Naive B cell (primary cell): ENCODE measurements around the gene SPG7. TPM values are rescaled to one million over a fixed set of nuclear protein-coding genes. Genes with fewer than 3 reads are reported as not detected.

ENCODE experiments used
- ATAC-seq, 2 donors: fragments of 150-1000 bp; cut with Tn5 transposase; 2 replicates each; pipeline ENCODE4 v1.10.0; 2021; ENCODE audit warnings: low read depth in 2 of 2, mild to moderate bottlenecking in 2 of 2, moderate library complexity in 2 of 2
- DNase-seq: peaks from one replicate; pipeline ENCODE4 v3.0.0; 2022
- H3K27ac Mint-ChIP-seq, 6 donors: one replicate each; pipeline ENCODE4 v1.8.0; 2020 to 2022; ENCODE audit warnings: mild to moderate bottlenecking in 6 of 6, mixed read lengths in 6 of 6, moderate library complexity in 5 of 6, inconsistent platforms in 2 of 6
- H3K27me3 Mint-ChIP-seq, 3 donors: one replicate each; pipeline ENCODE4 v1.8.0; 2021 to 2022; ENCODE audit warnings: mixed read lengths in 3 of 3, mild to moderate bottlenecking in 1 of 3
- H3K36me3 Mint-ChIP-seq, 2 donors: one replicate each; pipeline ENCODE4 v1.8.0; 2020 to 2022; ENCODE audit warnings: mixed read lengths in 2 of 2, inconsistent platforms in 1 of 2, mild to moderate bottlenecking in 1 of 2
- H3K4me1 Mint-ChIP-seq, 3 donors: one replicate each; pipeline ENCODE4 v1.8.0; 2020 to 2022; ENCODE audit warnings: mixed read lengths in 3 of 3, inconsistent platforms in 1 of 3, mild to moderate bottlenecking in 1 of 3, moderate library complexity in 1 of 3
- H3K4me3 Mint-ChIP-seq, 8 donors: one replicate each; pipeline ENCODE4 v1.8.0; 2020 to 2022; ENCODE audit warnings: mild to moderate bottlenecking in 8 of 8, mixed read lengths in 8 of 8, moderate library complexity in 8 of 8, inconsistent platforms in 2 of 8
- H3K9me3 Mint-ChIP-seq, 7 donors: one replicate each; pipeline ENCODE4 v1.8.0; 2020 to 2022; ENCODE audit warnings: mixed read lengths in 7 of 7, mild to moderate bottlenecking in 5 of 7, inconsistent platforms in 2 of 7, moderate library complexity in 1 of 7
- polyA plus RNA-seq, 6 donors: library from polyadenylated mRNA; unstranded; fragments of 300-500 nt; fragmentation: Illumina TruSeq; gene quantifications; one replicate each; pipeline ENCODE4 v1.2.3, GENCODE V29; 2021; ENCODE audit warnings: low read depth in 6 of 6

The SPG7 gene
- polyA plus RNA-seq, 6 donors from 2014 or later: 34.8 to 54.1 (median 40.0) TPM

DNA sequence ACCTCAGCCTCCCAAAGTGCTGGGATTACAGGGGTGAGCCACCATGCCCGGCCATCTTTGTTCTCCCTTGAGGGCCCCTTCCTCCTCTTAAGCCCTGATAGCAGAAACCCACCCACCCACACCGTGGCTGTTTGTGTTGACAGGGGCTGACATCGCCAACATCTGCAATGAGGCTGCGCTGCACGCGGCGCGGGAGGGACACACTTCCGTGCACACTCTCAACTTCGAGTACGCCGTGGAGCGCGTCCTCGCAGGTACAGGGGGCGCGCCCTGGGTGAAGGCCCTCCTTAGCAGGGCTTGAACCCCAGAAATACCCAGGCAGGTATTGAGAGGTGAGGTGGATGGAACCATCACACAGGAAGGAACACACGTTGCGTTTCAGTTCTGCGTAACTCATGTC is 39.7 kb downstream of the SPG7 start:
- H3K36me3 Mint-ChIP-seq: peaks cover 17% of the 10 kb centered on the region in 2 donors
- H3K27ac Mint-ChIP-seq: peak overlapping the region in 1 of 6 donors; percentile 47
- no peak overlapping the region for H3K4me3 Mint-ChIP-seq
- DNase-seq (no peak), ATAC-seq (no peak)
- H3K27me3 Mint-ChIP-seq: no peaks in the 10 kb centered on the region
- H3K9me3 Mint-ChIP-seq: no peaks in the 10 kb centered on the region
- H3K4me1 Mint-ChIP-seq: peaks cover 8 to 17% (median 9%) of the 10 kb centered on the region in 3 donors

DNA sequence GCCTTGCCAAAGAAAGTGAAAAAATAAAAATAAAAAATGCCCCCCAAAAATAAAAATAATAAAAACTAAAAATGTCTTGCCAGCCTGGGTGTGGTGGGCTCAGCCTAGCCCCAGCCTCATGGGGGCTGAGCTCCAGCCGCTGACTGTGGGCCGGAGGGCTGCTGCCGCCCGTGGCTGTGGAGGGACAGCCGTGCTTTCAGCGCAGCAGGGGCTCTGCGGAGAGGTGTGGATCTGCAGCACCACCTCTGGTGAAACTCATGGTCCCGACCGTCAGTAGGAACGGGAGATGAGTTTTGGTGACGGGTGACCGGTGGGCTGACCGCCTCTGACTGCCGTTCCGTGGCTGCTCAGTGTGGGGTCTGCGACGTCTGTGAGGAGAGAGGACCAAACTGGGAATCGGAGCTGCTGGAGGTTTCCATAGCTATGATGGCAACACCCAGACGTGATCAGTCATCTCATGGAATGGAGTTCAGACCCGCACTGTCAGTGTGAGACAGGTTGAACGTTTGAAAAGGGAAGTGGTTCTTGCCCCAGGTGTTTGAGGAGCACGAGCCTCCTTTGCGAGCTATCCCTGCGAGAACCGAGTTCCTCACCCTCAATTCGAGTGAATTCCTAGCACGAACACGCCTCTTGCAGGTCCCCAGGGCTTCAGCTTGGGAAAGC is 40.3 kb downstream of the SPG7 start:
- DNase-seq: no peak
- peaks cover 17% of the 10 kb centered on the region in 2 donors for H3K36me3 Mint-ChIP-seq
- H3K4me3 Mint-ChIP-seq: no peak overlapping the region

DNA sequence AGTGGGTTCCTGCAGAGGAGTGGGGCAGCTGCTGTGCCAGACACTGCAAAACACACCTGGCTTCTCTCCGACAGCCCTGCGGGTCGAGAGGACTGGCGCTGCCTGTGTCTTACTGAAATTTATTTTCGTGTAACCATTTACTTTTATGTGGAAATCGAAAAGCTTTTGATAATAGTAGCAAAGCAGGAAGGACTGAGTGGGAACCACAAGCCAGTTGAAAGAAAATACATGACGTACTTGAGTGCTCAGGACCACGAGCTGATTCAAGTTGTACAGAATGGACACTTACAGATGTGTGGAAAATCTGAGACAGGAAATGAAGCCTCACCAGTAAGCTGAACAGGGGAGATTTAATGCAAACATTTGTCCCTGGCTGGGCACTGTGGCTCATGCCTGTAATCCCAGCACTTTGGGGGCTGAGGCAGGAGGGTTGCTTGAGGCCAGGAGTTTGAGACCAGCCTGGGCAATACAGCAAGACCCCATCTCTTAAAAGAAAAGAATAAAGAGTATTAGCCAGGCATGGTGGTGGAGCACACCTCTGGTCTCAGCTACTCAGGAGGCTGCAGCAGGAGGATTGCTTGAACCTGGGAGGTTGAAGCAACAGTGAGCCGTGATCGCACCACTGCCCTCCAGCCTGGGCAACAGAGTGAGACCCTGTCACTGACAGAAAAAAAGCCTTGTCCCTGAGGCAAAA is 41.0 kb downstream of the SPG7 start:
- ATAC-seq (no peak), DNase-seq (no peak)
- peaks cover 17% of the 10 kb centered on the region in 2 donors for H3K36me3 Mint-ChIP-seq
- H3K9me3 Mint-ChIP-seq: no peaks in the 10 kb centered on the region
- peak overlapping the region in 1 of 6 donors; percentile 32 for H3K27ac Mint-ChIP-seq
- no peak overlapping the region for H3K4me3 Mint-ChIP-seq
- H3K27me3 Mint-ChIP-seq: no peaks in the 10 kb centered on the region
- H3K4me1 Mint-ChIP-seq: peaks cover 8 to 17% (median 9%) of the 10 kb centered on the region in 3 donors

More for the DNA sequence above, 40.3 kb downstream of the SPG7 start:
- ATAC-seq: peak; percentile 55 to 56
- H3K27me3 Mint-ChIP-seq: no peaks in the 10 kb centered on the region
- H3K4me1 Mint-ChIP-seq: peaks cover 8 to 17% (median 9%) of the 10 kb centered on the region in 3 donors
- H3K9me3 Mint-ChIP-seq: no peaks in the 10 kb centered on the region
- no peak overlapping the region for H3K27ac Mint-ChIP-seq

DNA sequence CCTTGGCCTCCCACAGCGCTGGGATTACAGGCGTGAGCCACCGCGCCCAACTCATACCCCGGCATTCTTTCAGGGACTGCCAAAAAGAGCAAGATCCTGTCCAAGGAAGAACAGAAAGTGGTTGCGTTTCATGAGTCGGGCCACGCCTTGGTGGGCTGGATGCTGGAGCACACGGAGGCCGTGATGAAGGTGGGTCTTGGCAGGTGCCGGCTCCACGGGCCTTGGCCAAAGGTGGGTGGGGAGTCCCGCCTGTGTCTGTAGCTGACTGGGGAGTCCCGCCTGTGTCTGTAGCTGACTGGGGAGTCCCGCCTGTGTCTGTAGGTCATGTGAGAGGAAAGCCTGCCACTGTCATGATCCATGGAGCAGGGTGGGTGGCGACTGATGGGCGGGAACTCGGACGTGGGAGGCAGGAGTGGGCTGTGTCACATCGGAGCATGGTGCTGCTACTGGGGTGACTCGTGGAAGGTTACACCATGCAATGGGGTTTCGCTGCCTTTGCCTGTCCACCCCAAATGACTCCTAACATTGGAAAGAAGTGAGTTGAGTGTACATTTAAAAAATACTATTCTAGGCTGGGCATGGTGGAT is 42.3 kb downstream of the SPG7 start:
- H3K4me1 Mint-ChIP-seq: peaks cover 8 to 17% (median 9%) of the 10 kb centered on the region in 3 donors
- no peaks in the 10 kb centered on the region for H3K9me3 Mint-ChIP-seq
- no peaks in the 10 kb centered on the region for H3K27me3 Mint-ChIP-seq
- DNase-seq: no peak
- no peak for ATAC-seq
- H3K27ac Mint-ChIP-seq: no peak overlapping the region
- H3K36me3 Mint-ChIP-seq: peaks cover 17% of the 10 kb centered on the region in 2 donors
- H3K4me3 Mint-ChIP-seq: no peak overlapping the region

DNA sequence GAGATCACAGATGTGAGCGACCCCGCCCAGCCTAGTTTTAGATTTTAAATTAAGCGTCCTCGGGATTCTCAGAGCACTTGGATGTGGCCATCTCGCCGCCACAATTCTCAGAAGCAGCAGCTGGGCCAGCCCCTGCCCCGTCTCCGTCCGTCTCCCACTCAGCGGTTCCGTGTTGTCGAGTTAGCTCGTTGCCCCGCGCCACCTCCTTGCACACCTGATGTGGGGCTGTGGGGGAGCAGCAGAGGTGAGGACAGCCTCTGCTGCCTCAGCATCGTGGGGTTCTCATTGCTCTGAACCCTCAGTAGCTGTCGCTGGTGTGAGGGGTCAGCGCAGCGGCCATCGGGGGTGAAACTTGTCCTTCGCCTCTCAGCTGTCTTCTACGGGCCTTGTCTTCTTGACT is 44.1 kb downstream of the SPG7 start:
- Mint-ChIP-seq H3K27ac (no peak overlapping the region), H3K4me1 (peaks cover 8 to 21% (median 12%) of the 10 kb centered on the region in 3 donors), H3K4me3 (no peak overlapping the region), H3K36me3 (peaks cover 10 to 18% of the 10 kb centered on the region in 2 donors), H3K9me3 (no peaks in the 10 kb centered on the region), H3K27me3 (no peaks in the 10 kb centered on the region)
- no peak for ATAC-seq
- no peak for DNase-seq

DNA sequence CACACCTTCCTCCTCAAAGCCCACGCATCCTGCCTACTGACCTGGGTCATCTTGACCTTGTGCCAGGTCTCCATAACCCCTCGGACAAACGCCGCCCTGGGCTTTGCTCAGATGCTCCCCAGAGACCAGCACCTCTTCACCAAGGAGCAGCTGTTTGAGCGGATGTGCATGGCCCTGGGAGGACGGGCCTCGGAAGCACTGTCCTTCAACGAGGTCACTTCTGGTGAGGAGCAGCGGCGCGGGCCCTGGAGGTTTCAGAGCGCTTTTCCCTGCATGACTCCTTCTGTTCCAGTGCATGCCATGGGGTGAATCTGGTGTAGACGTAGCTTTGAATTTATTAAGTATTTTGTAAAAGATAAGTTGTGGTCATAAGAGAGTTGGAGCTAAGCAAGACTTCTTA is 44.7 kb downstream of the SPG7 start:
- no peak for ATAC-seq
- Mint-ChIP-seq H3K9me3 (no peaks in the 10 kb centered on the region), H3K27me3 (no peaks in the 10 kb centered on the region), H3K4me1 (peaks cover 8 to 26% (median 16%) of the 10 kb centered on the region in 3 donors), H3K36me3 (peaks cover 10 to 18% of the 10 kb centered on the region in 2 donors), H3K4me3 (no peak overlapping the region), H3K27ac (no peak overlapping the region)
- no peak for DNase-seq

DNA sequence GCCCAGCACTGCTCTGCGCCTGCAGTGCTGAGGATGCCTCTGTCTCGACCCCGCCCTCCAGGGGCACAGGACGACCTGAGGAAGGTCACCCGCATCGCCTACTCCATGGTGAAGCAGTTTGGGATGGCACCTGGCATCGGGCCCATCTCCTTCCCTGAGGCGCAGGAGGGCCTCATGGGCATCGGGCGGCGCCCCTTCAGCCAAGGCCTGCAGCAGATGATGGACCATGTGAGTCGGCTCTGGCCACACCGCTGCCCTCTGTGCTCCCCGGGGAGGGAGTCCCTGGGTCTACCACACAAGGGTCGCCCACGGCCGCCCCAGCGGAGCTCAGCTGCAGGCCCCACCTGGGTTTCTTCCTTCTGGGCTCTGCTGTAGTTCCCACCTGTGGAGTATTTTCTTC is 45.5 kb downstream of the SPG7 start:
- Mint-ChIP-seq H3K9me3 (no peaks in the 10 kb centered on the region), H3K27me3 (no peaks in the 10 kb centered on the region), H3K4me3 (no peak overlapping the region), H3K4me1 (peaks cover 8 to 24% (median 16%) of the 10 kb centered on the region in 3 donors), H3K27ac (no peak overlapping the region), H3K36me3 (peaks cover 10 to 18% of the 10 kb centered on the region in 2 donors)
- ATAC-seq (no peak), DNase-seq (no peak)

DNA sequence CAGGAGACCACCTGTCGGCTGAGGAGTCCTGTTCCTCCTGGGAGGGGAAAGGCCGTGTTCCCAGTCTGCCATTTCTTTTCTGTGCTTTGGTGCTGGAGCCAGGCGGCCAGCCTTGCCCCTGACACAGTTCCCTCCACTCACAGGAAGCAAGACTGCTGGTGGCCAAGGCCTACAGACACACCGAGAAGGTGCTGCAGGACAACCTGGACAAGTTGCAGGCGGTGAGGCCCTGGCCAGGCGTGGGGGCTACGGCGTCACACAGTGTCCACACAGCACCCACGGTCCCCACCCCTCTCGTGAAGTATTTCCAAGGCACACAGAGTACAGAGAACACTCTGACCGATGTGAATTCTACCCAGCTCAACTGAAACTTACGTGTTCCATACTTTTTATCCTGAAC is 46.1 kb downstream of the SPG7 start:
- no peak overlapping the region for H3K4me3 Mint-ChIP-seq
- DNase-seq (no peak), ATAC-seq (no peak)
- H3K9me3 Mint-ChIP-seq: no peaks in the 10 kb centered on the region
- no peak overlapping the region for H3K27ac Mint-ChIP-seq
- no peaks in the 10 kb centered on the region for H3K27me3 Mint-ChIP-seq
- H3K4me1 Mint-ChIP-seq: peaks cover 4 to 19% (median 11%) of the 10 kb centered on the region in 3 donors
- peaks cover 5 to 14% of the 10 kb centered on the region in 2 donors for H3K36me3 Mint-ChIP-seq

DNA sequence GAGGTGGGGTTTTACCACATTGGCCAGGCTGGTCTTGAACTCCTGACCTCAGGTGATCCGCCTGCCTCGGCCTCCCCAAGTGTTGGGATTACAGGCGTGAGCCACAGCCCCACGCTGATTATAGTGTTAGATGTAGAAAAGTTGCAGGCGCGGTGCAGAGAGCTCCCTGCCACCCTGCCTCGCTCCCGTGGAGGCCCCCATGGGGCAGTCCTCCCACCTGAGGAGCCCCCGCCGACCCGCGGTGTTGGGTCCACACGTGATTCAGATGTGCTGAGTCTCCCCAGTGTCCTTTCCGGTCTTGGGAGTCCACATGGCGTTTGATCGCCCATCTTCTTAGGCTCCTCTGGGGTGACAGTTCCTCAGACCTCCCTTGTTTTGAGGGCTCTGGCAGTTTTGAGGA is 47.1 kb downstream of the SPG7 start:
- peaks cover 4 to 23% (median 12%) of the 10 kb centered on the region in 3 donors for H3K4me1 Mint-ChIP-seq
- ATAC-seq: no peak

DNA sequence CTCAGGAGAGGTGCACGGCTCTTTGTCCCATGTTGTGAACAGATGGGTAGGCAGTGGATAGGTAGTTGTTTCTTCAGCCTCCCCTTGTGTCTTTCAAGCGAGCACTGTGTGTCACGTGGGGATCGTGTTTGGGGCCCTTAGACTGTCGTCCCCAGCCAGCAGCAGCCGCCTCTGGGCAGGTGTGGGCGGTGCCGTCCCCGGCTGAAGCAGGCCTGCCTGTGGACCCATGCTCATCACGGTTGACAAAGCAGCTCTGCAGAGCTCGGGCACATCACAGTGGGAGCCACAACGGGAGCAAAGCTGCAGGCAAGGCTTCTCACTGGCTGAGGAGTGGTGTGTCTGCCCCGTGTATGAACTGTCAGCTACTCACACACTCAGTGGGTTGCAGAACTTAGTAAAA is 47.6 kb downstream of the SPG7 start:
- Mint-ChIP-seq H3K36me3 (peaks cover 0 to 14% of the 10 kb centered on the region in 2 donors), H3K27ac (no peak overlapping the region), H3K4me1 (peaks cover 4 to 23% (median 12%) of the 10 kb centered on the region in 3 donors), H3K4me3 (peak overlapping the region in 3 of 8 donors; percentile 1 to 83 (median 56)), H3K9me3 (no peaks in the 10 kb centered on the region), H3K27me3 (no peaks in the 10 kb centered on the region)
- DNase-seq (no peak), ATAC-seq (no peak)

More for the DNA sequence above, 47.1 kb downstream of the SPG7 start:
- Mint-ChIP-seq H3K4me3 (no peak overlapping the region), H3K36me3 (peaks cover 0 to 14% of the 10 kb centered on the region in 2 donors), H3K27me3 (no peaks in the 10 kb centered on the region), H3K27ac (no peak overlapping the region), H3K9me3 (no peaks in the 10 kb centered on the region)
- DNase-seq: no peak

DNA sequence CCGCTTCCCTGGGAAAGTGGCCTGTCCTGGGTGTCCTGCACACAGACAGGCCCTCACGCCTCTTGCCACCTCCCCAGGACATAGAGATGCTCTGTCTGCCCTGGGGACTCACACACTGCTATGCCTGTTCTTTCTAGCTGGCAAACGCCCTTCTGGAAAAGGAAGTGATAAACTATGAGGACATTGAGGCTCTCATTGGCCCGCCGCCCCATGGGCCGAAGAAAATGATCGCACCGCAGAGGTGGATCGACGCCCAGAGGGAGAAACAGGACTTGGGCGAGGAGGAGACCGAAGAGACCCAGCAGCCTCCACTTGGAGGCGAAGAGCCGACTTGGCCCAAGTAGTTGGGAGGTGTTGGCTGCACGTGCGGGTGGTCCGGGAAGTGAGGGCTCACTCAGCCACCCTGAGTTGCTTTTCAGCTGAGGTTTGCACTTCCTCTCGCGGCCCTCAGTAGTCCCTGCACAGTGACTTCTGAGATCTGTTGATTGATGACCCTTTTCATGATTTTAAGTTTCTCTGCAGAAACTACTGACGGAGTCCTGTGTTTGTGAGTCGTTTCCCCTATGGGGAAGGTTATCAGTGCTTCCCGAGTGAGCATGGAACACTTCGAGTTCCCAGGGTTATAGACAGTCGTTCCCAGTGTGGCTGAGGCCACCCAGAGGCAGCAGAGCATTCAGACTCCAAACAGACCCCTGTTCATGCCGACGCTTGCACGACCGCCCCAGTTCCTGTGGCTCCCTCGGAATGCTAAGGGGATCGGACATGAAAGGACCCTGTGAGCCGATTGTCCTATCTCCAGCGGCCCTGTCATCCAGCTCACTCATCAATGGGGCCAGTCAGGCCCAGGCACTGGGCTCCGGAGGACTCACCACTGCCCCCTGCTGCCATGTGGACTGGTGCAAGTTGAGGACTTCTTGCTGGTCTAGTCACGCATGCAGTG is 48.8 kb downstream of the SPG7 start:
- ATAC-seq (peak; percentile 24 to 29), DNase-seq (peak; percentile 68)
- no peaks in the 10 kb centered on the region for H3K9me3 Mint-ChIP-seq
- H3K4me3 Mint-ChIP-seq: peak overlapping the region in 5 of 8 donors; percentile 9 to 84 (median 76)
- H3K27ac Mint-ChIP-seq: peak overlapping the region in 2 of 6 donors; percentile 47 to 68
- H3K36me3 Mint-ChIP-seq: peaks cover 0 to 13% of the 10 kb centered on the region in 2 donors
- H3K27me3 Mint-ChIP-seq: no peaks in the 10 kb centered on the region
- peaks cover 4 to 31% (median 19%) of the 10 kb centered on the region in 3 donors for H3K4me1 Mint-ChIP-seq

DNA sequence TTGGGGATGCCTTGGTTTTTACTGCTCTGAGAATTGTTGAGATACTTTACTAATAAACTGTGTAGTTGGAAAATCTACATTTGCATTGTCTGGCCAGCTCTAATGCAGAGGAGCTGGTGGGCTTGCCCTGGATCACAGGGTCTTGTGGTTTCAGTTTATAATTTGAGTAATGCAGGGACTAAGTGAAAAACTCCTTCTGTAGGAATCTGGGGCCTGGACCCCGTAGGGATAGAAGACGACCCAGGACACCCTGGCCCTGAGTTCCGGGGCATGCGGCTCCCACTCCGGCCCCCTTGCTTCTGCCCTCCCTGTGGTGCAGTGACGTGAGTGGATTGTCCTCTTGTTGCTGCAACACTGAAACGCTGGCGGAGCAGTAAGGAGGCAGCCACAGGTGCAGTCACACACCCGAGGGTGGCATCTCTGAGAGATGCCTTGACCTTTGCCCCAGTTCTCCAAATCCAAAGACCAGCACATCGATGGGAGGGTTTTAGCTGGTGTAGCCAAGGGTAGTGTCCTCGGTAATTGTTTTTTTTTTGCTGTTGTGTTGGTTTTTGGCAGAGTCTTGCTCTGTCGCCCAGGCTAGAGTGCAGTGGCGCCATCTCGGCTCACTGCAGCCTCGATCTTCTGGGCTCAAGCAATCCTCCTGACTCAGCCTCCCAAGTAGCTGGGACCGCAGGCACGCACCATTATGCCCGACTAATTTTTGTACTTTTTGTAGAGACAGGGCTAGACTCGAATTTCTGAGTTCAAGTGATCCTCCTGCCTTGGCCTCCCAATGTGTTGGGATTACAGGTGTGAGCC is 49.7 kb downstream of the SPG7 start:
- Mint-ChIP-seq H3K9me3 (no peaks in the 10 kb centered on the region), H3K27ac (peak overlapping the region in 1 of 6 donors; percentile 52), H3K27me3 (no peaks in the 10 kb centered on the region), H3K4me1 (peaks cover 10 to 40% (median 28%) of the 10 kb centered on the region in 3 donors), H3K36me3 (peaks cover 0 to 18% of the 10 kb centered on the region in 2 donors), H3K4me3 (peak overlapping the region in 5 of 8 donors; percentile 9 to 84 (median 76))
- ATAC-seq: no peak
- no peak for DNase-seq
